ENCODE measurements around the gene KRTAP9-8. TPM values are rescaled to one million over a fixed set of nuclear protein-coding genes. Genes with fewer than 3 reads are reported as not detected.
"Not testable (repeated sequence)": the region's sequence is repeated elsewhere in the genome, so short reads cannot be mapped to it uniquely, and the experiment has no call there.

Gene KRTAP9-8, protein sequence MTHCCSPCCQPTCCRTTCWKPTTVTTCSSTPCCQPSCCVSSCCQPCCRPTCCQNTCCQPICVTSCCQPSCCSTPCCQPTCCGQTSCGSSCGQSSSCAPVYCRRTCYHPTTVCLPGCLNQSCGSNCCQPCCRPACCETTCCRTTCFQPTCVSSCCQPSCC
- not detected for polyA plus RNA-seq (ENCODE audit: insufficient read length)

DNA sequence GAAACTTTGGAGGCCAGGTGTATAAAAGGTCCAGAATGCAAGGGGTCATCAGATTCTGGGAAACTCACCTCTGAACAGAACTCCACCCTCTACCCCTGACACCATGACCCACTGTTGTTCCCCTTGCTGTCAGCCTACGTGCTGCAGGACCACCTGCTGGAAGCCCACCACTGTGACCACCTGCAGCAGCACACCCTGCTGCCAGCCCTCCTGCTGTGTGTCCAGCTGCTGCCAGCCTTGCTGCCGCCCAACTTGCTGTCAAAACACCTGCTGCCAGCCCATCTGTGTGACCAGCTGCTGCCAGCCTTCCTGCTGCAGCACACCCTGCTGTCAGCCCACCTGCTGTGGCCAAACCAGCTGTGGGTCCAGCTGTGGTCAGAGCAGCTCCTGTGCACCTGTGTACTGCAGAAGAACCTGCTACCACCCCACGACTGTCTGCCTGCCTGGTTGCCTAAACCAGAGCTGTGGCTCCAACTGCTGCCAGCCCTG, at the start of gene KRTAP9-8:
TSS of gene KRTAP9-8 (plus strand) at position 51 of the 489 bp plus-strand sequence. CDS start at position 104, 53 bp downstream.
- DNase-seq (ENCODE audit: low read depth) = not testable (repeated sequence)

DNA sequence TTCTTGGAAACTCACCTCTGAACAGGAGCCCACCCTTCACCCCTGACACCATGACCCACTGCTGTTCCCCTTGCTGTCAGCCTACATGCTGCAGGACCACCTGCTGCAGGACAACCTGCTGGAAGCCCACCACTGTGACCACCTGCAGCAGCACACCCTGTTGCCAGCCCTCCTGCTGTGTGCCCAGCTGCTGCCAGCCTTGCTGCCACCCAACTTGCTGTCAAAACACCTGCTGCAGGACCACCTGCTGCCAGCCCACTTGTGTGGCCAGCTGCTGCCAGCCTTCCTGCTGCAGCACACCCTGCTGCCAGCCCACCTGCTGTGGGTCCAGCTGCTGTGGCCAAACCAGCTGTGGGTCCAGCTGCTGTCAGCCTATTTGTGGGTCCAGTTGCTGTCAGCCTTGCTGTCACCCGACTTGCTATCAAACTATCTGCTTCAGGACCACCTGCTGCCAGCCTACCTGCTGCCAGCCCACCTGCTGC, 47.9 kb upstream of the KRTAP9-8 start, which contains the start of gene KRTAP9-1:
TSS of gene KRTAP9-1 (plus strand) at position 51 of the 482 bp plus-strand sequence. CDS start at position 51, 0 bp downstream.
- DNase-seq (ENCODE audit: low read depth) = not testable (repeated sequence)

DNA sequence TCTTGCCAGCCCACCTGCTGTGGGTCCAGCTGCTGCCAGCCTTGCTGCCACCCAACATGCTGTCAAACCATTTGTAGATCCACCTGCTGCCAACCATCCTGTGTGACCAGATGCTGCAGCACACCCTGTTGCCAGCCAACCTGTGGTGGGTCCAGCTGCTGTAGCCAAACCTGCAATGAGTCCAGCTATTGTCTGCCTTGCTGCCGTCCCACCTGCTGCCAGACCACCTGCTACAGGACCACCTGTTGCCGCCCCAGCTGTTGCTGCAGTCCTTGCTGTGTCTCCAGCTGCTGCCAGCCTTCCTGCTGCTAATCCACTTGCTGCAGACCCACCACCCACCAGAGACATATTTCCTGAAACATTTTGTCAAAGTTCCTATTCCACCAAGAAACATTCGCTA, 47.5 kb upstream of the KRTAP9-8 start:
- DNase-seq (ENCODE audit: low read depth) = no peak

DNA sequence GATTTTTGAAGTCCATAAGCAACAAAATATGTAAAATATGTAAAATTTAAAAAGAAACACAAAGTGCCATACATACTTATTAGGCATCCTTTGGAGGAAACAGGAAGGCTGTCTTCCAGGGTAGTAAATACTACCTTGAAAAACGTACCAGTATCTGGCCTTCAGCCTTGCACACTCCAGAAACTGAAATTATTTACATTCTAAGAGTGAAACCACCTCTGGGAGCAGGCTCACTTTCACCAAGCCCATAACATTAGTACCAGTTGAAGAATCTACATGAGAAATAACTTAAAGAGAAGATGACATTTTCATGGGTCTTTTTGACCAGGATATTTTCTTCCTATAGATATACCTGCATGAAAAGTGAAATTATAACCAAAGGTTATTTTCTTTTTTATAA, 41.7 kb upstream of the KRTAP9-8 start:
- no peak for DNase-seq (ENCODE audit: low read depth)

DNA sequence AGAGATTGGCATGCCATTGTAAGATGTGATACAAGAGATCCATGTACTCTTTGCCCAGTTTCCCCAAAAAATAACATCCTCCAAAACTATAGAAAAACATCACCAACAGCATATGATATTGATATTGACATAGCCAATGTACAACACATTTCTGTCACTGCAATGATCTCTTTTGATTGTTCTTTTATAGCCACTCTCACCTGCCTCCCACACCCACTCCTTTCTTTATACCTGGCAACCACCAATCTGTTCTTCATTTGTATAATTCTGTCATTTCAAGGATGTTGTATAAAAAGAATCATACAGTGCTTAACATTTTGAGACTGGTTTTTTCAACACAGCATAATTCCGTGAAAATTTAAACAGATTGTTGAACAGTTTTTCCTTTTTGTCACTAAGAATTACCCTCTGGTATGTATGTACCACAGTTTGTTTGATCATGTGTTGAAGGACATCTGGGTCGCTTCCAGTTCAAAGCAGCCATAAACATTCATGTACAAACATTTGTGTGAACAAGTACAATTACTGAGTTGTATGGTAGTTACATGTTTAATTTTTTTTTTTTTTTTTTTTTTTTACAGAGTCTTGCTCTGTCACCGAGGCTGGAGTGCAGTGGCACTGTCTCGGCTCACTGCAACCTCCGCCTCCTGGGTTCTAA, 38.2 kb upstream of the KRTAP9-8 start:
- DNase-seq (ENCODE audit: low read depth) = no peak

DNA sequence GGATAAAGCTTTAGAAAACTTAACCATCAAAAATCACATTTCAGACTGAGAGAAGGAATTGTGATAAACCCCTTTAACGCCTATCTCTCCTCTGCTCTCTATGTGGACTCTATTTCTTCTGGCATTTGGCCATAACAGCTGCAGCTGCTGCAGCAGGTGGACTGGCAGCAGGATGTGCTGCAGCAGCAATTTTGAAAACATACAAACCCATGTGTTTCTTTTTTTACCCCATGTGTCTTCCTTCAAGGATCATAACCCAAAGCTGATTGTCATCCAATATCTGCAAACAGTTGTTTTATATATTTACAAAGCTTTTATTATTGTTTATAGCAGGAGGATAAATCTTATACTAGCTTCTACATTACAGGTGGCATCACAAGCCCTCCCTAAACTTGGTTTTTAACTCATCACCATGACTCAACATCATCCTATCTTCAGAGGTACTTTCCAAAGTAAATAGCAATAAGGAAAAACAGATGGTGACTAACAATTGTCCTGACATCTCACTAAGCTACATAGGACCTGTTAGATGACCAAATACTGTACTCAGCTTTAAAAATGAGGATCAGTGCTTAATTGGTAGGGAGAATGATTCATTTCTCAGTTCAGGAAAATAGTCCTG, 25.8 kb upstream of the KRTAP9-8 start:
- no peak for DNase-seq (ENCODE audit: low read depth)

DNA sequence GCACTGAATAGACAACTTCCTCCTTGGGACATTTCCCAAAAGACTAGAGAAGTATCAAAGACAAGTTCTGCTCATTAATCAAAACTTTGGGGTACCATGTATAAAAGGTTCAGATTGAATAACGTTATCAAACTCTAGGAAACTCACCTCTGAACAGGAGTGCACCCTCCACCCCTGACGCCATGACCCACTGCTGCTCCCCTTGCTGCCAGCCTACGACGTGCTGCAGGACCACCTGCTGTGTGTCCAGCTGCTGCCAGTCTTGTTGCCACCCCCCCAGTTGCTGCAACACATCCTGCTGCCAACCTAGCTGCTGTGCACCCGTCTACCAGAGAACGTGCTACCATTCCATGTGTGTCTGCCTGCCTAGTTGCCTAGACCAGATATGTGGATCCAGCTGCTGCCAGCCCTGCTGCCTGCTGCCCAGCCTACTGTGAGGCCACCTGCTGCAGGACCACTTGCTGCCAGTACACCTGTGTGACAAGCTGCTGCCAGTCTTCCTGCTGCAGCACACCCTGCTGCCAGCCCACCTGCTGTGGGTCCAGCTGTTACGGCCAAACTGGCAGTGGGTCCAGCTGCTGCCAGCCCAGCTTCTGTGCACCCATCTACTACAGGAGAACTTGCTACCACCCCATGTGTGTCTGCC, 25.2 kb upstream of the KRTAP9-8 start:
- DNase-seq (ENCODE audit: low read depth) = no peak

DNA sequence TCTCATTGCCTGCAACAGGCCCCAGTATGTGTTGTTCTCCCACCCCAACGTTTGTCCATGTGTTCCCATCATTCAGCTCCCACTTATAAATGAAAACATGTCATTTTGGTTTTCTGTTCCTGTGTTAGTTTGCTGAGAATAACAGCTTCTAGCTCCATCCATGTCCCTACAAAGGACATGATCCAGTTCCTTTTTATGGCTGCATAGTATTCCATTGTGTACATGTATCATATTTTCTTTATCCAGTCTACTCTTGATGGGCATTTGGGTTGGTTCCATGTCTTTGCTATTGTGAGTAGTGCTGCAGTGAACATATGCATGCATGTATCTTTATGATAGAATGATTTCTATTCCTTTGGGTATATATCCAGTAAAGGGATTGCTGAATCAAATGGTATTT, 22.1 kb upstream of the KRTAP9-8 start:
- DNase-seq (ENCODE audit: low read depth) = no peak

DNA sequence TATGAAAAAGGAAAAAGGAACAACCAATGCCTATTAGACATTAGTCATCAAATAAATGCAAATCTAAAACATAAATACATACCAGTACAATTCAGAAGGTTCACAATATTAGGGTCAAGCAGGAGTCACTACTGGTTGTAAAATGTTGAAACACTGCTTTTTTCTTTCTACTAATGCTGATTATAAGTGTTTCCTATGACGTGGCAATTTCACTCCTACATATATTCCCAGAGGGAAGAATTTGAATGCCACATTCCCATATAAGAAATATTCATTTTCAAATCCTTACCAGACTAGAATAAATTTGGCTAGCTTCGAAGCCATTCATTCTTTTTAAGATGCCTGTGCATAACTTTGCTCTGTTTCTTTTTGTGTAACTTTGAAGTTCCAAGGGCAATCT, 14.0 kb upstream of the KRTAP9-8 start:
- DNase-seq (ENCODE audit: low read depth) = no peak

DNA sequence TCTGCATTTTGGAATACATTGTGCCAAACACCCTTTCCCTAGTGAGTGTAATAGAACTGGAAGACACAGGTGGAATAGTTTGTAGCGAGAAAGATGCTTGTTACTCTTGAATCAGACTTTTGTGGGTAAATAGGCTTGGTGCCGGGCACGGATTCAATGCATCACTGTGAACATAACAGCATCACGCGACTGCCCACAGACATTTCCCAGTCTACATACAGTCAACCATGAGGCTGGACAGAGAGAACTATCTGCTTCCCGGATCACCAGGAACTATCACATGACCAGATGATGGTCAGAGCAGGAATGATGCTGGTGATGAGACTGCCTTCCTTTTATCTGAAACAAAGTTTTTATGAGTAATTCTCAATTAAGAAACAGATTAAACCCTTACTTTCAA, 11.7 kb upstream of the KRTAP9-8 start:
- DNase-seq (ENCODE audit: low read depth) = no peak

DNA sequence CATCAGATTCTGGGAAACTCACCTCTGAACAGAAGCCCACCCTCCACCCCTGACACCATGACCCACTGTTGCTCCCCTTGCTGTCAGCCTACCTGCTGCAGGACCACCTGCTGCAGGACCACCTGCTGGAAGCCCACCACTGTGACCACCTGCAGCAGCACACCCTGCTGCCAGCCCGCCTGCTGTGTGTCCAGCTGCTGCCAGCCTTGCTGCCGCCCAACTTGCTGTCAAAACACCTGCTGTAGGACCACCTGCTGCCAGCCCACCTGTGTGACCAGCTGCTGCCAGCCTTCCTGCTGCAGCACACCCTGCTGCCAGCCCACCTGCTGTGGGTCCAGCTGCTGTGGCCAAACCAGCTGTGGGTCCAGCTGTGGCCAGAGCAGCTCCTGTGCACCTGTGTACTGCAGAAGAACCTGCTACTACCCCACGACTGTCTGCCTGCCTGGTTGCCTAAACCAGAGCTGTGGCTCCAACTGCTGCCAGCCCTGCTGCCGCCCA, 11.2 kb upstream of the KRTAP9-8 start, which contains the start of gene KRTAP9-2:
TSS of gene KRTAP9-2 (plus strand) at position 51 of the 498 bp plus-strand sequence. CDS start at position 58, 7 bp downstream.
- not testable (repeated sequence) for DNase-seq (ENCODE audit: low read depth)

DNA sequence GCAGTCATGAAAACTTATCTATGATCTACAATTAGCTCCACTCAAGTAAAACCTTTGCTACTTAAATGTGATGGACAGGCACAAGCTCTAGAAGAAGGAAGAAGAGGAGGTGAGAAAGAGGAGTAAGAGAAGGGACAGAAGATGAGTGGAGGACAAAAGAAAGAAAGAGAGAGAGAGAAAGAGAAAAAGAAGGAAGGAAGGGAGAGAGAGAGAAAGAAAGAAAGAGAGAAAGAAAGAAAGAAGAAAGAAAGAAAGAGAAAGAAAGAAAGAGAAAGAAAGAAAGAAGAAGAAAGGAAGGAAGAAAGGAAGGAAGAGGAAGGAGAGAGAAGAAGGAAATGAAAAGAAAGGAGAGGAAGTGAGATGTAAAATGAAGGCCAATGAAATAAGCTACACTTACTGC, 7.7 kb upstream of the KRTAP9-8 start:
- DNase-seq (ENCODE audit: low read depth) = no peak

DNA sequence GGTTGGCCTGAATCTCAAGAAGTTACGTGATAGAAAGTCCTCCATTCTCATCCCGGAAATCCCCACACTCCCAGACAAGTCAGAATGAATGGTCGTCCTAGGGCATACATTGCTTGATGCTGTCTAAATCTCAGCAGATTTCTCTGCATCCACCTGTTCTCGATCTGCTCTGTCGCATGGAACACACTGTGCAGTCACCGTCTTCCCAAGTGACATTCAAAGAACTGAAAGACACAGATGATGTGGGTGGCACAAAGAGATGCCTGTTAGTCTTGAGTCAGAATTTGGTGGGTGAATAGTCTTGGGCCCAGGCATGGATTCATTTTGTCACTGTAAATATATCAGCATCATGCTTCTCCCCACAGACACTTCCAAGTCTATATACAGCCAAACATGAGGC, 6.1 kb upstream of the KRTAP9-8 start:
- DNase-seq (ENCODE audit: low read depth) = no peak

DNA sequence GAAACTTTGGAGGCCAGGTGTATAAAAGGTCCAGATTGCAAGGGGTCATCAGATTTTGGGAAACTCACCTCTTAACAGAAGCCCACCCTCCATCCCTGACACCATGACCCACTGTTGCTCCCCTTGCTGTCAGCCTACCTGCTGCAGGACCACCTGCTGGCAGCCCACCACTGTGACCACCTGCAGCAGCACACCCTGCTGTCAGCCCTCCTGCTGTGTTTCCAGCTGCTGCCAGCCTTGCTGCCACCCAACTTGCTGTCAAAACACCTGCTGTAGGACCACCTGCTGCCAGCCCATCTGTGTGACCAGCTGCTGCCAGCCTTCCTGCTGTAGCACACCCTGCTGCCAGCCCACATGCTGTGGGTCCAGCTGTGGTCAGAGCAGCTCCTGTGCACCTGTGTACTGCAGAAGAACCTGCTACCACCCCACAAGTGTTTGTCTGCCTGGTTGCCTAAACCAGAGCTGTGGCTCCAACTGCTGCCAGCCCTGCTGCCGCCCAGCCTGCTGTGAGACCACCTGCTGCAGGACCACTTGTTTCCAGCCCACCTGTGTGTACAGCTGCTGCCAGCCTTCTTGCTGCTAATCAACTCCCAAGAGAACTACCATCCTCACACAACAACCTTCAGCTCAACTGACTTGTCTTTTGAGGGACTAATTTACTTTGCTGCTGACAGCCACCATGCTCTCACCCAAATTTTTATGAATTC, 5.2 kb upstream of the KRTAP9-8 start, which contains the start of gene KRTAP9-3:
TSS of gene KRTAP9-3 (plus strand) at position 51 of the 707 bp plus-strand sequence. CDS start at position 104, 53 bp downstream.
- not testable (repeated sequence) for DNase-seq (ENCODE audit: low read depth)

DNA sequence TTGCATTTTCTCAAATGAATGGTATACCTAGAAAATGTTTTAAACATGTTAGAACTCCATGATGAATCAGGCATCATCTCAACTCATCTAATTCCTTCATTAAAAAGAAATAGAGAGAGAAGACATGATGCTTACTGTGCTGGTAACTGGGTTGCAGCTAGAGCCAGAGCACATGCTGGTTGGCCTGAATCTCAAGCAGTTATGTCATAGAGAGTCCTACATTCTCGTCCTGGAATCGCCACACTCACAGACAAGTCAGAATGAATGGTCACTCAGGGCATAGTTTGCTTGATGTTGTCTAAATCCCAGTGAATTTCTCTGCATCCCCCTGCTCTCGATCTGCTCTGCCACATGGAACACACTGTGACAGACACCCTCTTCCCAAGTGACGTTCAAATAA, 683 bp upstream of the KRTAP9-8 start:
- DNase-seq (ENCODE audit: low read depth) = not testable (repeated sequence)

DNA sequence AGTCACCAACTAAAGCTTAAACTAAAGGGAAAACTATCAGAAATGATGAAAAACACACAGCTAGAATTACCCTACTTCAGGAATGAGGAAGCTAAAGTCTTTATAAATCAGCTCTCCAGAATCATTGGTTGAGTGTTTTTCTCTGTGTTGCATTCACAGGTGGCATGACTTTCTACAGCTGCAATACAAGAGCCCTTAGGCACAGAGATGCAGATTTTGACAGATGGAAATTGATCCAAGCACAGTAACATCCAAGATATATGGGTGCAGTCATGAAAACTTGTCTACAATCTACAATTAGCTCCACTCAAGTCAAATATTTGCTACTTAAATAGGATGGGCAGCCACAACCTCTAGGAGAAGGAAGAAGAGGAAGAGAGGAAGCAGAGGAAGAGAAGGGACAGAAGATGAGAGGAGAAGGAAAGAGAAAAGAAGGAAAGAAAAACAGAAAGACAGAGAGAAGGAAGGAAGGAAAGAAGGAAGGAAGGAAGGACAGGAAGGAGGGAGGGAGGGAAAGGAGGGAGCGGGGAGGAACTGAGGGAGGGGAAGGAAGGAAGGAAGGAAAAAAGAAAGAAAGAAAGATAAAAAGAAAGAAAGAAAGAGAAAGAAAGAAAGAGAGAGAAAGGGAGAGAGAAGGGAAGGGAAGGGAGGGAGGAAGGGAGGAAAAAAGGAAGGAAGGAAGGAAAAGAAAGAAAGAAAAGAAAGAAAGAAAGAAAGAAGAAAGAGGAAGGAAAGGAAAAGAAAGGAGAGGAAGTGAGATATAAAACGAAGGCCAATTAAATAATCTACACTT, 9.4 kb downstream of the KRTAP9-8 start:
- not testable (repeated sequence) for DNase-seq (ENCODE audit: low read depth)

DNA sequence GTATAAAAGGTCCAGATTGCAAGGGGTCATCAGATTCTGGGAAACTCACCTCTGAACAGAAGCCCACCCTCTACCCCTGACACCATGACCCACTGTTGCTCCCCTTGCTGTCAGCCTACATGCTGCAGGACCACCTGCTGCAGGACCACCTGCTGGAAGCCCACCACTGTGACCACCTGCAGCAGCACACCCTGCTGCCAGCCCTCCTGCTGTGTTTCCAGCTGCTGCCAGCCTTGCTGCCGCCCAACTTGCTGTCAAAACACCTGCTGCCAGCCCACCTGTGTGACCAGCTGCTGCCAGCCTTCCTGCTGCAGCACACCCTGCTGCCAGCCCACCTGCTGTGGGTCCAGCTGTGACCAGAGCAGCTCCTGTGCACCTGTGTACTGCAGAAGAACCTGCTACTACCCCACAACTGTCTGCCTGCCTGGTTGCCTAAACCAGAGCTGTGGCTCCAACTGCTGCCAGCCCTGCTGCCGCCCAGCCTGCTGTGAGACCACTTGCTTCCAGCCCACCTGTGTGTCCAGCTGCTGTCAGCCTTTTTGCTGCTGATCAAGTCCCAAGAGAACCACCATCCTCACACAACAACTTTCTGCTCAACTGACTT, 11.9 kb downstream of the KRTAP9-8 start, which contains the start of gene KRTAP9-4:
TSS of gene KRTAP9-4 (plus strand) at position 51 of the 604 bp plus-strand sequence. CDS start at position 85, 34 bp downstream.
- not testable (repeated sequence) for DNase-seq (ENCODE audit: low read depth)

DNA sequence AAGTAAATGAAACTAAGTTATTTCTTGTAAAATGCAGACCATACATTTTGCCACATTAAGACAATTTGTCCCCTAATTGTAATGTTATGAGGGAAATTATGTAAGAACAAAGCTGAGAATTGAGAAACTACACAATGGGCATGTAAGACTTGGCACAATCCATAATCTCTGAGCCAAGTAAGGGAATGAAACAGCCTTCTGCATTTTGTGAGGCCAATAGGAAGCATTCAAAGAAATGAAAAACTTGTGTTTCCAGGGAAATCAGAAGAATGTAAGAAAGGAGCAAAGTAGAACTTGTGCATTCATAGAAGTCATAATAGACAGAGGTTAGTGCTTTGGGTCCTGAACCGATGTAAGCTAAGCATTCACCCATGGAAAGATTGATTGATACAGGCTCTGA, 13.5 kb downstream of the KRTAP9-8 start:
- no peak for DNase-seq (ENCODE audit: low read depth)

DNA sequence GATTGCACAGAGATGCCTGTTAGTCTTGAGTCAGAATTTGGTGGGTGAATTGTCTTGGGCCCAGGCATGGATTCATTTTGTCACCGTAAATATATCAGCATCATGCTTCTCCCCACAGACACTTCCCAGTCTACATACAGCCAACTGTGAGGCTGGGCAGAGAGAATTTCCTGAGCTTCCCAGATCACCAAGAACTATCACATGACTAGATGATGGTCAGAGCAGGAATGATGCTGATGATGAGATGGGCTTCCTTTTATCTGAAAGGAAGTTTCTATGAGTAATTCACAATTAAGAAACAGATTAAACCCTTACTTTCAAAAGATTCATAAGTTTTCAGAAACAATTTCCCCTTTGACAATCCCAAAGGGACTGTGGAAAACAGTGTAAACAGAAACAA, 17.1 kb downstream of the KRTAP9-8 start:
- DNase-seq (ENCODE audit: low read depth) = no peak

All from forelimb muscle (tissue), 1 donor.